GM12864 (cell line): ENCODE results near the gene NMRAL1.

Source experiments
- DNase-seq: peaks from one replicate; pipeline ENCODE4 v3.0.0-alpha.2; 2011; ENCODE audit warnings: low read depth
- H3K4me3 ChIP-seq: 2 replicates; pipeline ENCODE4 v1.5.1; 2011; ENCODE audit warnings: mild to moderate bottlenecking, low read depth, low read length, control low read depth
- TF ChIP-seq, protein P1 (sequence below): IDR thresholded peaks from 2 replicates; pipeline ENCODE4 v1.5.1; 2011; ENCODE audit warnings: low read depth, mild to moderate bottlenecking, moderate library complexity, low read length, control low read depth, inconsistent platforms; ENCODE audit errors: missing control alignments

NMRAL1 gene

GRCh38 chr16:4443986-4444385, 30.4 kb downstream of the NMRAL1 start:
- DNase-seq, result no peak
- TF ChIP-seq, protein P1, sequence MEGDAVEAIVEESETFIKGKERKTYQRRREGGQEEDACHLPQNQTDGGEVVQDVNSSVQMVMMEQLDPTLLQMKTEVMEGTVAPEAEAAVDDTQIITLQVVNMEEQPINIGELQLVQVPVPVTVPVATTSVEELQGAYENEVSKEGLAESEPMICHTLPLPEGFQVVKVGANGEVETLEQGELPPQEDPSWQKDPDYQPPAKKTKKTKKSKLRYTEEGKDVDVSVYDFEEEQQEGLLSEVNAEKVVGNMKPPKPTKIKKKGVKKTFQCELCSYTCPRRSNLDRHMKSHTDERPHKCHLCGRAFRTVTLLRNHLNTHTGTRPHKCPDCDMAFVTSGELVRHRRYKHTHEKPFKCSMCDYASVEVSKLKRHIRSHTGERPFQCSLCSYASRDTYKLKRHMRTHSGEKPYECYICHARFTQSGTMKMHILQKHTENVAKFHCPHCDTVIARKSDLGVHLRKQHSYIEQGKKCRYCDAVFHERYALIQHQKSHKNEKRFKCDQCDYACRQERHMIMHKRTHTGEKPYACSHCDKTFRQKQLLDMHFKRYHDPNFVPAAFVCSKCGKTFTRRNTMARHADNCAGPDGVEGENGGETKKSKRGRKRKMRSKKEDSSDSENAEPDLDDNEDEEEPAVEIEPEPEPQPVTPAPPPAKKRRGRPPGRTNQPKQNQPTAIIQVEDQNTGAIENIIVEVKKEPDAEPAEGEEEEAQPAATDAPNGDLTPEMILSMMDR, result no peak
- H3K4me3 ChIP-seq, result no peak overlapping the region

DNA sequence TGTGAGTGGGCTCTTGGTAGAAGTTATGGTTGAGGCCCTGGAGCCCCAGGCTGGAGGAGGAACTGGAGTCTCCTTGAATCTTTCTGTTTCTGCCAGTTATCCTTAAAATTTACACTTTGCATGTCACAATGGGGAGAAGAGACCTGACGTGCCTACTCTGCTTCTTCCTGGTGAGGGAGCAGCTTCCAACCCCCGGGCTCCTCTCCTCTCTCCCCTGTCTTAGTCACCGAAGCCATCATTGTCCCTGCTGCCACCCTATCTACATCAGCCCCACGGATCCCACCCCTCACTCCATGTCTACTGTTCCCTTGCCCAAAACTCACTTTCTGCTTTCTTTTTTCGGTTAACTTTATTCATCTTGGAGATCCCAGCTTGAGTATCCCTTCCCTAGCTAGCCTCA, 31.2 kb downstream of the NMRAL1 start:
- TF ChIP-seq, protein P1, result no peak
- H3K4me3 ChIP-seq, result no peak overlapping the region
- DNase-seq, result no peak

DNA sequence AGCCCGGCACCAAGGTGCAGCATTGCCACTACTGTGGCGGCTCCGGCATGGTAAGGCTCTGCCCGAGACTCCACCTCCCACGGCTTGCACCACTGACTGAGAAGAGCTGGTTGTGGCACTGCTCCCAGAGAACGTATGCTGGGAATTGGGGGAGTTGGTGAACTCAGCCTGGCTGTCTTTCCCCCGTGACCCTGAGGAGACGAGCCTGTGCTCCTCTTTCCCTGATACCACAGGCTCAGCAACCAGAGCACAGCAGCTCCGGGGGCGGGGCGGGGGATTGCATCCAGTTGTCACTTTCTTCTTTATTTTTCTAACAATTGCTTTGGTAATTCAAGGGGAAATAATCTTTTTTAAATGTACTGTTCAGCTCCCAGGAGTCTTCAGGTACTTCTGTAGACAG, 32.1 kb downstream of the NMRAL1 start:
- DNase-seq, result no peak
- H3K4me3 ChIP-seq, result no peak overlapping the region
- TF ChIP-seq, protein P1, result no peak

GRCh38 chr16:4437366-4437765, 37.1 kb downstream of the NMRAL1 start:
- TF ChIP-seq, protein P1, result no peak
- H3K4me3 ChIP-seq, result no peak overlapping the region
- no peak for DNase-seq

DNA sequence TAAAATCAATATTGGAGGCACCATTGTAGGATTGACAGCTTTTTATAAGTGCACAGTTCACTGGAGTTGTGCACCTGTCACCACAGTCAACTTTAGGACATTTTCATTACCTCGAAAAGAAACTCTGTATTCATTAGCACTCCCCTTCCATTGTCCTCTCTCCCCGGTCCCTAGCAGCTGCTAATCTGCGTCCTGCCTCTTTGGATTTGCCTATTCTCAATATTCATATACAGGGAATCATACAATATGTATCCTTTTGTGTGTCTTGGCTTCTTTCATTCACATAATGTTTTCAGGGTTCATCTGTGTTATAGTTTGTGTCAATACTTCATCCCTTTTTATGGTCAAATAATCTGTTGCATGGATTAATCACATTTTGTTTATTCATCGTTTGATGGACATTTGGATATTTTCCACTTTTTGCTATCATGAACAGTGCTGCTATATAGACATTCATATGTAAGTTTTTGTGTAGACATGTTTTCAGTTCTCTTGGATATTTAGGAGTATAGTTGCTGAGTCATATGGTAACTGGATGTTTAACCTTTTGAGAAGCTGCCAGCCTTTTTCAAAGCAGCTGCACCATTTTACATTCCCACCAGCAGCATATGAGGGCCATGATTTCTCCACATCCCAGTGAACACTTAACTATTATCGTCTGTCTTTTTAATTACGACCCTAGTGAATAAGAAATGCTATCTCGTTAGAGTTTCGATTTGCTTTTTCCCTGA, 38.9 kb downstream of the NMRAL1 start:
- DNase-seq, result no peak
- no peak overlapping the region for H3K4me3 ChIP-seq
- TF ChIP-seq, protein P1, result no peak

DNA sequence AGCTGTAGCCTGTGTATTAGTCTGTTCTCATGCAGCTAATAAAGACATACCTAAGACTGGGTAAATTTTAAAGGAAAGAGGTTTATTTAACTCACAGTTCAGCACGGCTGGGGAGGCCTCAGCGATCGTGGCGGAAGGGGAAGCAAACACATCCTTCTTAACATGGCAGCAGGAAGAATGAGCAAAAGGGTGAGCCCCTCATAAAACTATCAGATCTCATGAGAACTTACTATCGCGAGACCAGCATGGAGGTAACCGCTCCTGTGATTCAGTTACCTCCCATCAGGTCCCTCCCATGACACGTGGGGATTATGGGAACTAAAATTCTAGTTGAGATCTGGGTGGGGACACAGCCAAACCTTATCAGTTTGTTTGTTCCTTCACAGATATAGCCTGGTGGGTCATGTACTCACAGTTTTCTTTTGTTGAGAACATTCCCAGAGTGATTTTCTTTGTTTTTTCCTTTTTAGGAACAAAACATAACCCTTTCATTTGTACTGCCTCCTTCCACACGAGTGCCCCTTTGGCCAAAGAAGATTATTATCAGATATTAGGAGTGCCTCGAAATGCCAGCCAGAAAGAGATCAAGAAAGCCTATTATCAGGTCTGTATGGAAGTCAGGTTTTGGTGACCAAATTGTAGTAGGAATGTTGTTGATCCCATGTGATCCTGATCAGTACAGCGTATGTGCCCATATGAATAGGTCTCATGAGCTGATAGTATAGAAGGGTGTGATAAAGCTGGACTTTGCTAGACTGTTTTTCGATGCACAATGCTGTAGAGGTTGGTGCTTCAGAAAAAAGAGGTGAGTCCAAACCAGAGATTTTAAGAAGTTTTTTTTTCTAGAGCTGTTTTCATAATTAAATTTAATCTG, 40.3 kb downstream of the NMRAL1 start:
- DNase-seq, result no peak
- TF ChIP-seq, protein P1, result no peak
- H3K4me3 ChIP-seq, result no peak overlapping the region
